IMR-90 (cell line): Measurements from ENCODE around the gene TMEM63C. TPM values are rescaled to one million over a fixed set of nuclear protein-coding genes. Genes with fewer than 3 reads are reported as not detected.

Source experiments
- ATAC-seq: fragments of 200-7000 bp; cut with Tn5 transposase; 2 replicates; pipeline ENCODE4 v1.9.1; 2020; ENCODE audit warnings: low read depth, mild to moderate bottlenecking, moderate library complexity
- BruUV-seq: library from RNA; stranded (reverse); fragments of 400-500 nt; replicated peaks from 2 replicates; lab custom pipeline; 2021; lab: Mats Ljungman, UMichigan
- CTCF ChIA-PET: fragments of 300-600 bp; formaldehyde crosslinking; extraction: SDS; loops from one replicate; lab custom pipeline; 2021; ENCODE audit warnings: antibody characterized with exemption; lab: Yijun Ruan, JAX
- POLR2A ChIA-PET: fragments of 300-600 bp; sonication (Branson Sonifier 250); formaldehyde crosslinking; loops from one replicate; lab custom pipeline; 2022; ENCODE audit warnings: antibody characterized with exemption; ENCODE audit not compliant: unreplicated experiment; lab: Charles Lee
- DNase-seq: peaks from one replicate; pipeline ENCODE4 v3.0.0; 2013
- H2AFZ ChIP-seq: replicated peaks from 2 replicates; pipeline ENCODE3; 2013; ENCODE audit warnings: low read length, mild to moderate bottlenecking; ENCODE audit not compliant: poor library complexity
- H2AK5ac ChIP-seq: 2 replicates; pipeline ENCODE4 v1.6.1; 2013; ENCODE audit warnings: low read depth, low read length, inconsistent platforms
- H2AK9ac ChIP-seq: replicated peaks from 2 replicates; pipeline ENCODE3; 2013; ENCODE audit warnings: mild to moderate bottlenecking, low read depth, low read length, moderate library complexity; ENCODE audit not compliant: poor library complexity
- H2BK120ac ChIP-seq: 2 replicates; pipeline ENCODE4 v1.6.1; 2013; ENCODE audit warnings: low read depth, low read length, inconsistent platforms
- H2BK15ac ChIP-seq: 3 replicates; pipeline ENCODE4 v1.6.1; 2013; ENCODE audit warnings: low read depth, low read length, inconsistent platforms
- H2BK20ac ChIP-seq: 2 replicates; pipeline ENCODE4 v1.6.1; 2013; ENCODE audit warnings: low read depth, mild to moderate bottlenecking, inconsistent platforms, low read length, moderate library complexity
- H2BK5ac ChIP-seq: 2 replicates; pipeline ENCODE4 v1.6.1; 2013; ENCODE audit warnings: mild to moderate bottlenecking, low read depth, low read length, inconsistent platforms; ENCODE audit not compliant: poor library complexity, severe bottlenecking
- H3K14ac ChIP-seq: replicated peaks from 2 replicates; pipeline ENCODE4 v1.6.1; 2013; ENCODE audit warnings: low read depth, low read length, inconsistent platforms
- H3K18ac ChIP-seq: 2 replicates; pipeline ENCODE4 v1.6.1; 2013; ENCODE audit warnings: low read depth, low read length, control low read depth
- H3K23ac ChIP-seq: 2 replicates; pipeline ENCODE4 v1.6.1; 2013; ENCODE audit warnings: low read depth, low read length, inconsistent platforms
- H3K27ac ChIP-seq: 2 replicates; pipeline ENCODE4 v1.5.1; 2013; ENCODE audit warnings: mild to moderate bottlenecking, control low read depth, low read length; ENCODE audit not compliant: insufficient read depth
- H3K27me3 ChIP-seq: 2 replicates; pipeline ENCODE4 v1.6.1; 2013; ENCODE audit warnings: low read length; ENCODE audit not compliant: control insufficient read depth, insufficient read depth
- H3K36me3 ChIP-seq: 2 replicates; pipeline ENCODE4 v1.6.1; 2013; ENCODE audit warnings: low read length, mixed read lengths; ENCODE audit not compliant: control insufficient read depth, insufficient read depth
- H3K4ac ChIP-seq: 2 replicates; pipeline ENCODE4 v1.6.1; 2013; ENCODE audit warnings: low read depth, low read length, inconsistent platforms
- H3K4me1 ChIP-seq: 2 replicates; pipeline ENCODE4 v1.6.1; 2013; ENCODE audit warnings: low read length, mixed read lengths; ENCODE audit not compliant: control insufficient read depth, insufficient read depth
- H3K4me2 ChIP-seq: 2 replicates; pipeline ENCODE4 v1.6.1; 2013; ENCODE audit warnings: low read depth, mild to moderate bottlenecking, control low read depth, low read length, moderate library complexity
- H3K4me3 ChIP-seq: 2 replicates; pipeline ENCODE4 v1.5.1; 2013; ENCODE audit warnings: low read depth, mild to moderate bottlenecking, control low read depth, low read length, moderate library complexity; ENCODE audit not compliant: insufficient read depth
- H3K56ac ChIP-seq: 2 replicates; pipeline ENCODE4 v1.6.1; 2013; ENCODE audit warnings: low read length, inconsistent platforms; ENCODE audit not compliant: insufficient read depth; ENCODE audit errors: extremely low read depth
- H3K79me1 ChIP-seq, 2 experiments: 2 replicates each; pipeline ENCODE4 v1.6.1; 2013; ENCODE audit warnings: low read length in 2 of 2, inconsistent platforms in 1 of 2, low read depth in 1 of 2
- H3K9ac ChIP-seq: 2 replicates; pipeline ENCODE4 v1.6.1; 2013; ENCODE audit warnings: low read depth, low read length, control low read depth
- H3K9me1 ChIP-seq: 2 replicates; pipeline ENCODE4 v1.6.1; 2013; ENCODE audit warnings: low read length, inconsistent platforms; ENCODE audit not compliant: insufficient read depth
- H3K9me3 ChIP-seq: 2 replicates; pipeline ENCODE4 v1.6.1; 2013; ENCODE audit warnings: low read length; ENCODE audit not compliant: control insufficient read depth, insufficient read depth
- H4K20me1 ChIP-seq: 2 replicates; pipeline ENCODE4 v1.6.1; 2013; ENCODE audit warnings: low read length, inconsistent platforms; ENCODE audit not compliant: insufficient read depth
- H4K5ac ChIP-seq: 2 replicates; pipeline ENCODE4 v1.6.1; 2013; ENCODE audit warnings: mild to moderate bottlenecking, low read depth, low read length, control low read depth
- H4K8ac ChIP-seq, 2 experiments: 2 replicates each; pipeline ENCODE4 v1.6.1; 2013; ENCODE audit warnings: low read depth in 2 of 2, low read length in 2 of 2, control low read depth in 1 of 2, inconsistent platforms in 1 of 2
- H4K91ac ChIP-seq: 2 replicates; pipeline ENCODE4 v1.6.1; 2013; ENCODE audit warnings: low read depth, low read length, inconsistent platforms; ENCODE audit not compliant: insufficient read depth
- BHLHE40 ChIP-seq: fragments of 150-350 bp; IDR thresholded peaks from 2 replicates; pipeline ENCODE4 v1.6.1; 2016; ENCODE audit warnings: mild to moderate bottlenecking, low read depth, low read length
- CHD1 ChIP-seq: IDR thresholded peaks from 2 replicates; pipeline ENCODE4 v1.6.1; 2012; ENCODE audit warnings: low read depth, low read length, improper control_type of control experiment
- ELK1 ChIP-seq: fragments of 150-350 bp; IDR thresholded peaks from 2 replicates; pipeline ENCODE4 v1.6.1; 2016; ENCODE audit warnings: low read depth, mild to moderate bottlenecking, low read length, moderate library complexity, borderline replicate concordance
- FOS ChIP-seq: fragments of 150-350 bp; IDR thresholded peaks from 2 replicates; pipeline ENCODE4 v1.6.1; 2016; ENCODE audit warnings: low read depth, low read length
- MXI1 ChIP-seq: IDR thresholded peaks from 2 replicates; pipeline ENCODE4 v1.6.1; 2012; ENCODE audit warnings: low read depth, mild to moderate bottlenecking, low read length, moderate library complexity, borderline replicate concordance
- NFE2L2 ChIP-seq: fragments of 150-350 bp; IDR thresholded peaks from 2 replicates; pipeline ENCODE4 v1.6.1; 2016; ENCODE audit warnings: low read depth, mild to moderate bottlenecking, low read length
- POLR2A ChIP-seq: IDR thresholded peaks from 2 replicates; pipeline ENCODE4 v1.6.1; 2012; ENCODE audit warnings: mild to moderate bottlenecking, low read depth, low read length
- SMC3 ChIP-seq: fragments of 150-350 bp; IDR thresholded peaks from 2 replicates; pipeline ENCODE4 v1.6.1; 2016; ENCODE audit warnings: low read depth, mild to moderate bottlenecking, antibody characterized with exemption, low read length, moderate library complexity
- WGBS, 2 experiments: methylation state at CpG; one replicate each; pipeline versions ENCODE4 v1.1.5 to v1.1.7; 2013; ENCODE audit warnings: missing lambda C conversion rate in 2 of 2; ENCODE audit not compliant: insufficient read length in 1 of 2; ENCODE audit errors: extremely low coverage in 2 of 2; 5-methylcytosine and 5-hydroxymethylcytosine counted together
- dilution Hi-C: fragments of 300-500 bp; cut with HindIII; formaldehyde crosslinking; loops from one replicate; pipeline ENCODE4 v1.14.3; 2018; ENCODE audit warnings: low sequenced_read_pairs; ENCODE audit not compliant: unreplicated experiment
- in situ Hi-C: fragments of 300-500 bp; cut with MboI; formaldehyde crosslinking; loops from 3 replicates; pipeline ENCODE4 v1.14.3; 2019; ENCODE audit warnings: low sequenced_read_pairs, inconsistent platforms, mixed read lengths
- intact Hi-C: fragments of 100-400 bp; cut with micrococcal nuclease; formaldehyde crosslinking; loops from 2 replicates; pipeline ENCODE4 v1.10.0; 2022
- polyA plus RNA-seq, 3 experiments: library from polyadenylated mRNA; depleted of rRNA; stranded (reverse); fragments of >200 nt; gene quantifications; 2 replicates each; pipeline ENCODE4 v1.2.3, GENCODE V29; 2012; ENCODE audit warnings: low replicate concordance in 1 of 3
- total RNA-seq: library from RNA; depleted of rRNA; stranded (reverse); fragments of >200 nt; gene quantifications from 2 replicates; pipeline ENCODE4 v1.2.3, GENCODE V29; 2012

TMEM63C gene
- total and polyA plus RNA-seq, 2 of the 4 experiments (the other 2 are of a cell fraction) = under 0.01 TPM; not detected in 1

GRCh38 chr14:77281852-77282410, 100.3 kb downstream of the TMEM63C start:
- H4K20me1 ChIP-seq = no peaks in the 10 kb centered on the region
- no peak overlapping the region for H2AFZ ChIP-seq
- no peak overlapping the region for H2AK9ac ChIP-seq
- H3K9me3 ChIP-seq = no peaks in the 10 kb centered on the region
- no peak overlapping the region for H3K4ac ChIP-seq
- DNase-seq (no peak), ATAC-seq (no peak)
- H3K4me3 ChIP-seq = no peak overlapping the region
- peaks cover 26% of the 10 kb centered on the region for H3K36me3 ChIP-seq
- no peaks in the 10 kb centered on the region for H3K9me1 ChIP-seq
- no peak overlapping the region for H3K27ac ChIP-seq
- no peak overlapping the region for H3K56ac ChIP-seq
- no peak overlapping the region for H2BK120ac ChIP-seq
- no peak overlapping the region for H3K18ac ChIP-seq
- intact Hi-C loops = no loop called here
- H3K4me2 ChIP-seq = no peak overlapping the region
- H2BK20ac ChIP-seq = no peak overlapping the region
- no peak overlapping the region for H3K14ac ChIP-seq
- H3K23ac ChIP-seq = no peak overlapping the region
- no peak overlapping the region for H2BK15ac ChIP-seq
- no peak overlapping the region for H4K5ac ChIP-seq
- BruUV-seq = no TSS peak
- CTCF ChIA-PET = no interaction called here
- no CpG with 5 or more reads among the region's 6 CpGs for WGBS, 2 experiments
- TF ChIP-seq ELK1 (no peak), BHLHE40 (no peak), MXI1 (no peak), CHD1 (no peak), FOS (no peak), POLR2A (no peak), SMC3 (no peak), NFE2L2 (no peak)
- no peaks in the 10 kb centered on the region for H3K4me1 ChIP-seq
- H2AK5ac ChIP-seq = no peak overlapping the region
- no peak overlapping the region for H4K91ac ChIP-seq
- H3K9ac ChIP-seq = no peak overlapping the region
- POLR2A ChIA-PET = no interaction called here
- H4K8ac ChIP-seq = no peak overlapping the region
- no peaks in the 10 kb centered on the region for H3K79me1 ChIP-seq
- in situ Hi-C loops = no loop called here
- H2BK5ac ChIP-seq = no peak overlapping the region
- no peaks in the 10 kb centered on the region for H3K27me3 ChIP-seq
- dilution Hi-C loops = no loop called here
